Measurements from ENCODE around the gene TARS2.

Gene TARS2

DNA sequence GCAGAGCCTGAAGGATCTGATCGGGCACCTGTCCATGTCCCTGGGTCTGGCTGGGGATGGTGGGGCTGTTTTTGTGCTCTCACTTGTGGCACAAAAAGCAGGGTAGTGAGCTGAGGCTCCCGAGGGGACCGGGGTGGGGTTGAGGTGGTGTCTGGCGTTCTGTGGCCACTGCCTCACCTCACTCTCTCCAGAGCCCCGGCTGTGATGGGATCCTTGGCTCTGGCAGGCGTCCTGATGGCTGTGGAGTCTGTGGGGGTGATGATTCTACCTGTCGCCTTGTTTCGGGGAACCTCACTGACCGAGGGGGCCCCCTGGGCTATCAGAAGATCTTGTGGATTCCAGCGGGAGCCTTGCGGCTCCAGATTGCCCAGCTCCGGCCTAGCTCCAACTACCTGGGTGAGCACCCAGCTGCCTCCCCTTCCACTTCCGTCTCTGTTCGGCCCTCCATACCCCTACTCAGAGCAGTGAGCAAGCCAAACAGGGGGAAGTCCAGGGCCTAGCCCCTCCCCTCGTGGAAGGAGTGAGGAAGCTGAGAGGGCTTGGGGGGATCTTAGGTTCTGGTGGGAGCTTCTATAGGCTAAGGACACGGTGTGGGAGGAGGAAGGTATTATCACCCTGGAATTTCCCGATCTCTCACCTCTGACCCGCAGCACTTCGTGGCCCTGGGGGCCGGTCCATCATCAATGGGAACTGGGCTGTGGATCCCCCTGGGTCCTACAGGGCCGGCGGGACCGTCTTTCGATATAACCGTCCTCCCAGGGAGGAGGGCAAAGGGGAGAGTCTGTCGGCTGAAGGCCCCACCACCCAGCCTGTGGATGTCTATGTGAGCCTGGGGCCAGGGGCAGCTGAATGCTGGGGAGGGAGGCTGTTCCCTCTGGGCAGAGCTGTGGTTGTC is 69.0 kb downstream of the TARS2 start:
- no peak for TF ChIP-seq CTCF (conservative IDR thresholded peaks at IDR 0.05; ENCODE audit: low read depth, low read length)
- H3K4me3 ChIP-seq (ENCODE audit: low read depth, low read length): no peak overlapping the region
- no peak for DNase-seq (ENCODE audit: low read depth)

GRCh38 chr1:150557065-150557600 is 69.9 kb downstream of the TARS2 start:
- no peak for DNase-seq (ENCODE audit: low read depth)
- TF ChIP-seq CTCF (conservative IDR thresholded peaks at IDR 0.05; ENCODE audit: low read depth, low read length): no peak
- no peak overlapping the region for H3K4me3 ChIP-seq (ENCODE audit: low read depth, low read length)
